Measurements from ENCODE around the gene CFAP126. TPM values are rescaled to one million over a fixed set of nuclear protein-coding genes. Genes with fewer than 3 reads are reported as not detected.

The CFAP126 gene
- total and polyA plus RNA-seq, 7 experiments from 2014 or later, result not detected

DNA sequence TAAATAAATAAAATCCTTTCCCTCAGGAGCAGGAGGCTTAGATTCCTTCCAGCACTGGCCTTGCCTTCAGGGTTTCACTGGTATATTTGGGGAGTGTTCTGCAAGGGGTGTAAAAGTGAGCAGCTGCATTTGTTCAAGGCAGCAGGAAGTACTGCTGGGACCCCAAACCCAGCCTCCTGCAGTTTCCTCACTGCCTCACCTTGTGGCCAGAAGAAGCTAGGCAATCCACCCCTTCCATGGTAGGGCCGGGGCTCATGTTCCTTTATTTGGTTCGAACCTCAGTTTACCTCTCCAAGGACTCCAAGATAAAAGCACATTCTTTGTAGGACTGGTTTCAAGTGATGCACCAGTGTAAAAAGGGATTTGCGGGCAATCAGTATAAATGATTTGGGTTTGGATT, 21.0 kb upstream of the CFAP126 start:
- no peak overlapping the region for H3K4me3 ChIP-seq (ENCODE audit: low read length)
- H3K9me3 Mint-ChIP-seq, result peaks cover 0 to 4% (median 0%) of the 10 kb centered on the region in 11 donors
- H3K27ac ChIP-seq (ENCODE audit: low read depth, low read length), result no peak overlapping the region
- no peaks in the 10 kb centered on the region for H3K9me3 ChIP-seq (ENCODE audit: control insufficient read depth in 2 of 3, low read length in 3 of 3)
- no peaks in the 10 kb centered on the region for H3K27me3 Mint-ChIP-seq
- POLR2A ChIA-PET, result interaction anchor here (1.1 to 4.3 kb wide), 5 partner anchors 11 to 223 kb away, joined by 3 to 24 read pairs (median 4); partner anchors contain the start of gene NDUFS2
- DNase-seq (no peak), ATAC-seq (no peak)
- H3K36me3 Mint-ChIP-seq, result peaks cover 0 to 10% (median 0%) of the 10 kb centered on the region in 5 donors
- H3K36me3 ChIP-seq (ENCODE audit: control insufficient read depth in 2 of 3, insufficient read depth in 3 of 3, low read length in 3 of 3), result no peaks in the 10 kb centered on the region
- peak overlapping the region in 9 of 10 donors; percentile 49 to 95 (median 92) for H3K4me3 Mint-ChIP-seq
- H3K4me1 ChIP-seq (ENCODE audit: control insufficient read depth in 2 of 2, insufficient read depth in 2 of 2, low read length in 2 of 2), result peaks cover 3 to 4% of the 10 kb centered on the region in 2 donors
- intact Hi-C loops (cut with micrococcal nuclease), result loop anchor here in 1 of 2 donors (1.0 to 5.0 kb wide), 2 partner anchors 74 to 221 kb away; partner anchors contain the start of genes PPOX and SDHC
- H3K27ac Mint-ChIP-seq, result peak overlapping the region in 8 of 9 donors; percentile 93 to 99 (median 96)
- CTCF ChIA-PET, result interaction anchor here (1.0 to 1.7 kb wide), 5 partner anchors 11 to 223 kb away, joined by 3 to 5 read pairs (median 3); partner anchors contain the start of genes PPOX and TOMM40L
- H3K4me1 Mint-ChIP-seq, result peaks cover 0 to 50% (median 28%) of the 10 kb centered on the region in 7 donors
- no peaks in the 10 kb centered on the region for H3K27me3 ChIP-seq (ENCODE audit: control insufficient read depth in 2 of 2, insufficient read depth in 2 of 2, low read length in 2 of 2)

DNA sequence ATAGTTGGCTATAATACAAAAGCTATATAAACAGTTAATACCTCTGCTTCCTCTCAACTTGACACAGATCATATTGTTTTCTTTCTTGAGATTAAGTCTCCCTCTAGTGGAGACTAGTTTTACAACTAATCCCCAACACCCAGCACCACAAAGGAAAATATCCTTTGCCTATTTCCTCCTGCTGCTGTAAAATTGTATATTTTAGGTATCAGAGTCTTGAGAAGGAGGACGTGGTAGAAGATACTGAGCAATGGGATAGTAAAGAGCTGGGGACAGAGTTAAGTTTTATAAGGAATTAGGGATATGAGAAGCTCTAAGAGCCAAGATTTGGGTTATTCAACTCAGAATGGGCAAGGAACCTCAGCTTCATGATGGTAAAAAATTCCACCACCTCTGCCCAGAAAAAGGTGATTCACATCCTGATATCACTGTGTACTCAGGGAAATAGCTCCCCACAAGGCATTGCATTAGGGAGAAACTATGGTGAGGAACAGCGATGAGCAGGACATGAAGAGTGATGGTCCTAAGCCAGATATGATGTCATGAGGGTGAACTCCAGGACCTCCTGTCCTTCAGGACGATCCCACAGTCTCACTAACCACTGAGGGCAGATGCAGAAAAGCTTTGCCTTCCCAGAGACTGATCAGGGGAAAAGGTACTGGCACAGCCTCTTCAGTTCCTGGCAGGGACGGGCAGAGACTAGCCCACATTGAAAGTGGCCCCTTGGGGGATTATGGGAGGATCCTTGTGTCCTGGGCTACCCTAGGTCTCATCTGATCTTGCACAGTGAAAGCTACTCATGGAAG, 14.7 kb upstream of the CFAP126 start:
- Histone ChIP-seq H3K27ac (ENCODE audit: low read depth, low read length) (no peak overlapping the region), H3K4me3 (ENCODE audit: low read length) (no peak overlapping the region), H3K4me1 (ENCODE audit: control insufficient read depth in 2 of 2, insufficient read depth in 2 of 2, low read length in 2 of 2) (peaks cover 0 to 3% of the 10 kb centered on the region in 2 donors), H3K9me3 (ENCODE audit: control insufficient read depth in 2 of 3, low read length in 3 of 3) (no peaks in the 10 kb centered on the region), H3K27me3 (ENCODE audit: control insufficient read depth in 2 of 2, insufficient read depth in 2 of 2, low read length in 2 of 2) (no peaks in the 10 kb centered on the region), H3K36me3 (ENCODE audit: control insufficient read depth in 2 of 3, insufficient read depth in 3 of 3, low read length in 3 of 3) (no peaks in the 10 kb centered on the region)
- intact Hi-C loops (cut with micrococcal nuclease), result loop anchor here (1.0 to 5.0 kb wide), 9 partner anchors 75 to 386 kb away; partner anchors contain the start of genes MPZ (in 1 of the 2) and PPOX (in 1 of the 2)
- H3K27ac Mint-ChIP-seq, result peak overlapping the region in 3 of 9 donors; percentile 53 to 76 (median 73)
- no peak overlapping the region for H3K4me3 Mint-ChIP-seq
- peaks cover 0 to 4% (median 0%) of the 10 kb centered on the region in 11 donors for H3K9me3 Mint-ChIP-seq
- H3K36me3 Mint-ChIP-seq, result peaks cover 0 to 7% (median 0%) of the 10 kb centered on the region in 5 donors
- DNase-seq (peak in 6 of 9 donors; percentile 40 to 68 (median 59)), ATAC-seq (peak; percentile 91)
- POLR2A ChIA-PET, result interaction anchor here (0.6 to 2.0 kb wide), 9 partner anchors 69 to 217 kb away, joined by 3 to 9 read pairs (median 4); partner anchors contain the start of genes B4GALT3, NDUFS2, PPOX and SDHC
- H3K27me3 Mint-ChIP-seq, result no peaks in the 10 kb centered on the region
- H3K4me1 Mint-ChIP-seq, result peaks cover 0 to 19% (median 13%) of the 10 kb centered on the region in 7 donors
- CTCF ChIA-PET, result interaction anchor here (0.6 to 6.4 kb wide), 31 partner anchors 9 to 1094 kb away, joined by 3 to 91 read pairs (median 4); partner anchors contain the start of genes CFAP126, NDUFS2, PCP4L1 and PPOX

DNA sequence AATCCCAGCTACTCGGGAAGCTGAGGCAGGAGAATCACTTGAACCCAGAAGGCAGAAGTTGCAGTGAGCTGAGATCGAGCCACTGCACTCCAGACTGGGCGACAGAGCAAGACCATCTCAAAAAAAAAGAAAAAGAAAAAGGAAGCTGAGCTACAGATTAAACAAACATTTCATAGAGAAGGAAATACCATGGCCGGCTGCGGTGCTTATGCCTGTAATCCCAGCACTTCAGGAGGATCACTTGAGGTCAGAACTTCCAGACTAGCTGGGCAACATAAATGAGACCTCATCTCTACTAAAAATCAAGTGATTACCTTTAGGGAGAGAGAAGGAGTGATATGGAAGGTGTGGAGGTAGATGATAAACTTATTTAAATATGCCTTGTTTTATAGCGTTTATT, 14.0 kb upstream of the CFAP126 start:
- intact Hi-C loops (cut with micrococcal nuclease), result loop anchor here (1.0 to 5.0 kb wide), 9 partner anchors 74 to 385 kb away; partner anchors contain the start of genes MPZ (in 1 of the 2) and PPOX (in 1 of the 2)
- Mint-ChIP-seq H3K9me3 (peaks cover 0 to 2% (median 0%) of the 10 kb centered on the region in 11 donors), H3K27ac (peak overlapping the region in 2 of 9 donors; percentile 5 to 42), H3K4me3 (peak overlapping the region in 1 of 10 donors; percentile 64), H3K4me1 (peaks cover 0 to 14% (median 7%) of the 10 kb centered on the region in 7 donors), H3K36me3 (peaks cover 0 to 5% (median 0%) of the 10 kb centered on the region in 5 donors), H3K27me3 (no peaks in the 10 kb centered on the region)
- H3K4me1 ChIP-seq (ENCODE audit: control insufficient read depth in 2 of 2, insufficient read depth in 2 of 2, low read length in 2 of 2), result peaks cover 0 to 3% of the 10 kb centered on the region in 2 donors
- no peak overlapping the region for H3K4me3 ChIP-seq (ENCODE audit: low read length)
- DNase-seq (no peak), ATAC-seq (no peak)
- no peak overlapping the region for H3K27ac ChIP-seq (ENCODE audit: low read depth, low read length)
- ChIA-PET POLR2A (interaction anchor here (0.6 to 2.0 kb wide), 9 partner anchors 68 to 546 kb away, joined by 3 to 9 read pairs (median 4); partner anchors contain the start of genes B4GALT3, NDUFS2, PPOX and SDHC), CTCF (interaction anchor here (0.6 to 6.4 kb wide), 24 partner anchors 10 to 288 kb away, joined by 3 to 91 read pairs (median 4); partner anchors contain the start of genes CFAP126, PCP4L1, PPOX and TOMM40L)
- H3K36me3 ChIP-seq (ENCODE audit: control insufficient read depth in 2 of 3, insufficient read depth in 3 of 3, low read length in 3 of 3), result no peaks in the 10 kb centered on the region
- H3K9me3 ChIP-seq (ENCODE audit: control insufficient read depth in 2 of 3, low read length in 3 of 3), result no peaks in the 10 kb centered on the region
- no peaks in the 10 kb centered on the region for H3K27me3 ChIP-seq (ENCODE audit: control insufficient read depth in 2 of 2, insufficient read depth in 2 of 2, low read length in 2 of 2)

DNA sequence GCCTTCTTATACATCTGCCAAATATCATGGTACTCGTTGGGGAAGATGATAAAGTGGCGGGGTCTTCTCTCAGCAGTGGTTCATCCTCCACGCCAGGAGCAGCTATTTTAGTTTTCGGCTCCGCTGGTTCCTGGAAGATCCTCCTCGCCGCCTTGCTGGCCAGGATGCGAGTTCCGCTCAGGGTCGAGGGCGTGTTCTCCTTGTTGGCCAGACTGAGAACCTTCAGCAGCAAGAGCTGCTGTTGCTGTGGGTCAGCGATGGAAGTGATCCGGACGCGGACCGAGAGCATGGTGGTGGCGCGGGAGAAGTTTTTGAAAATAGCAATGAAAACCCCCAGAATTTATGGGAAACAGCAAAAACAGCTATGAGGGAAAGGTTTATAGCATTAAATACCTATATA, 11.4 kb upstream of the CFAP126 start:
- no peaks in the 10 kb centered on the region for H3K27me3 Mint-ChIP-seq
- Histone ChIP-seq H3K9me3 (ENCODE audit: control insufficient read depth in 2 of 3, low read length in 3 of 3) (no peaks in the 10 kb centered on the region), H3K27ac (ENCODE audit: low read depth, low read length) (no peak overlapping the region), H3K27me3 (ENCODE audit: control insufficient read depth in 2 of 2, insufficient read depth in 2 of 2, low read length in 2 of 2) (no peaks in the 10 kb centered on the region), H3K36me3 (ENCODE audit: control insufficient read depth in 2 of 3, insufficient read depth in 3 of 3, low read length in 3 of 3) (no peaks in the 10 kb centered on the region), H3K4me1 (ENCODE audit: control insufficient read depth in 2 of 2, insufficient read depth in 2 of 2, low read length in 2 of 2) (no peaks in the 10 kb centered on the region), H3K4me3 (ENCODE audit: low read length) (no peak overlapping the region)
- ATAC-seq (no peak), DNase-seq (no peak)
- H3K4me3 Mint-ChIP-seq, result no peak overlapping the region
- intact Hi-C loops (cut with micrococcal nuclease), result no loop called here
- no peaks in the 10 kb centered on the region for H3K36me3 Mint-ChIP-seq
- ChIA-PET CTCF (no interaction called here), POLR2A (no interaction called here)
- H3K4me1 Mint-ChIP-seq, result peaks cover 0 to 8% (median 1%) of the 10 kb centered on the region in 7 donors
- H3K9me3 Mint-ChIP-seq, result no peaks in the 10 kb centered on the region
- H3K27ac Mint-ChIP-seq, result no peak overlapping the region

DNA sequence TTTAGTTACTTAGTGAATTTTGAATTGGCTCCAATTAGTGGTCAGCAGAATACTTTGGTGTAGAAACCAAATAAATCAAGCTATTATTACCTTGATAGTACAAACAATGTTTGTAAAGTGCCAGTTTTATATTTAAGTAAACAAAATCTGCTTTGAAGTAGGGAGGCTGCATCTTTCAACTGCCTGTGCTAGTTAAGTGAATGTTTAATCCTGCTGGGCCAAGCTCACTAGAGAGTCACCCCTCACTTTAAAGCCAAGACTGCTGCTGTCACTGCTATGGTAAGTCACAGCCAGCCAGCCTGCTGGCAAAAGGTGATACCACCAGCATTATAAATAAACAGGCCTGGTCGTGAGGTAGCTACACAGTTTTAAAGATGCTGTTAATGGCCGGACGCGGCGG, 10.3 kb upstream of the CFAP126 start:
- Histone ChIP-seq H3K9me3 (ENCODE audit: control insufficient read depth in 2 of 3, low read length in 3 of 3) (no peaks in the 10 kb centered on the region), H3K4me1 (ENCODE audit: control insufficient read depth in 2 of 2, insufficient read depth in 2 of 2, low read length in 2 of 2) (no peaks in the 10 kb centered on the region), H3K4me3 (ENCODE audit: low read length) (no peak overlapping the region), H3K27me3 (ENCODE audit: control insufficient read depth in 2 of 2, insufficient read depth in 2 of 2, low read length in 2 of 2) (no peaks in the 10 kb centered on the region), H3K36me3 (ENCODE audit: control insufficient read depth in 2 of 3, insufficient read depth in 3 of 3, low read length in 3 of 3) (no peaks in the 10 kb centered on the region), H3K27ac (ENCODE audit: low read depth, low read length) (no peak overlapping the region)
- Mint-ChIP-seq H3K27ac (no peak overlapping the region), H3K9me3 (no peaks in the 10 kb centered on the region), H3K4me1 (peaks cover 0 to 8% (median 1%) of the 10 kb centered on the region in 7 donors), H3K4me3 (no peak overlapping the region), H3K27me3 (no peaks in the 10 kb centered on the region), H3K36me3 (no peaks in the 10 kb centered on the region)
- ChIA-PET POLR2A (interaction anchor here (0.6 kb wide), 1 partner anchor 96 kb away, joined by 4 read pairs; no protein-coding TSS in a partner anchor), CTCF (interaction anchor here (0.9 kb wide), 1 partner anchor 11 kb away, joined by 3 read pairs; no protein-coding TSS in a partner anchor)
- DNase-seq (no peak), ATAC-seq (no peak)
- intact Hi-C loops (cut with micrococcal nuclease), result no loop called here

DNA sequence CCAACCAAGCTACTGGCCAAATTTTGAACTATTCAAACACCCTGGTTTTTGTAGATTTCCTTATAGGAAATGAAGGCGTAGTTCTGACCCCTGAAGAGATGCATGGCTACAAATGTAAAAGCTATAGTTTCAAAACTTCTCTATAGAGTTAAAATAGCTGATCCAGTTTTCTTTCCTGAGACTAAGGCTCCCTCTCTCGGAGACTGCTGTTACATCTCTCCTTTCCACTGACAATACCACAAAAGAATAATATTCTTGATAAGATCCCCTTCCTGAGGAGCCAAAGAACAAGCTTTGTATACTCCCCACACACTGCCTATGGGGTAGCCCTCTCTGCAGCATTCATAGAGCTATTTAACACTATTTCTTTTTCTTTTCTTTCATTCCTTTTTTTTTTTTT, 6.7 kb upstream of the CFAP126 start:
- no peaks in the 10 kb centered on the region for H3K9me3 Mint-ChIP-seq
- no peaks in the 10 kb centered on the region for H3K27me3 Mint-ChIP-seq
- ChIA-PET POLR2A (interaction anchor here (1.1 kb wide), 1 partner anchor 23 kb away, joined by 4 read pairs; no protein-coding TSS in a partner anchor), CTCF (interaction anchor here (0.6 to 1.4 kb wide), 8 partner anchors 16 to 367 kb away, joined by 3 to 4 read pairs (median 3); partner anchors contain the start of genes B4GALT3 and PPOX)
- H3K36me3 ChIP-seq (ENCODE audit: control insufficient read depth in 2 of 3, insufficient read depth in 3 of 3, low read length in 3 of 3), result no peaks in the 10 kb centered on the region
- H3K27ac Mint-ChIP-seq, result no peak overlapping the region
- no peak overlapping the region for H3K27ac ChIP-seq (ENCODE audit: low read depth, low read length)
- H3K27me3 ChIP-seq (ENCODE audit: control insufficient read depth in 2 of 2, insufficient read depth in 2 of 2, low read length in 2 of 2), result no peaks in the 10 kb centered on the region
- peaks cover 0 to 5% (median 0%) of the 10 kb centered on the region in 7 donors for H3K4me1 Mint-ChIP-seq
- DNase-seq, result no peak
- no peaks in the 10 kb centered on the region for H3K36me3 Mint-ChIP-seq
- H3K4me3 ChIP-seq (ENCODE audit: low read length), result no peak overlapping the region
- ATAC-seq, result no peak
- intact Hi-C loops (cut with micrococcal nuclease), result no loop called here
- H3K4me1 ChIP-seq (ENCODE audit: control insufficient read depth in 2 of 2, insufficient read depth in 2 of 2, low read length in 2 of 2), result no peaks in the 10 kb centered on the region
- no peak overlapping the region for H3K4me3 Mint-ChIP-seq
- H3K9me3 ChIP-seq (ENCODE audit: control insufficient read depth in 2 of 3, low read length in 3 of 3), result no peaks in the 10 kb centered on the region

All from naive thymus-derived CD4-positive, alpha-beta T cell (primary cell).